Glutamatergic neuron (in vitro differentiated cells): ENCODE results near the gene BCKDHA. TPM values are rescaled to one million over a fixed set of nuclear protein-coding genes. Genes with fewer than 3 reads are reported as not detected.

ENCODE experiments used
- DNase-seq: peaks from one replicate; pipeline ENCODE4 v3.0.0; 2022
- H3K27ac Mint-ChIP-seq: one replicate; pipeline ENCODE4 v1.8.0; 2020; ENCODE audit warnings: mild to moderate bottlenecking, mixed read lengths, inconsistent platforms; ENCODE audit not compliant: unreplicated experiment
- H3K27me3 Mint-ChIP-seq: one replicate; pipeline ENCODE4 v1.8.0; 2020; ENCODE audit warnings: mild to moderate bottlenecking, moderate library complexity, mixed read lengths, inconsistent platforms; ENCODE audit not compliant: unreplicated experiment
- H3K36me3 Mint-ChIP-seq: one replicate; pipeline ENCODE4 v1.8.0; 2020; ENCODE audit warnings: mild to moderate bottlenecking, mixed read lengths, inconsistent platforms; ENCODE audit not compliant: unreplicated experiment
- H3K4me1 Mint-ChIP-seq: one replicate; pipeline ENCODE4 v1.8.0; 2020; ENCODE audit warnings: mild to moderate bottlenecking, low read depth, mixed read lengths, inconsistent platforms; ENCODE audit not compliant: unreplicated experiment
- H3K4me3 Mint-ChIP-seq: one replicate; pipeline ENCODE4 v1.8.0; 2020; ENCODE audit warnings: mild to moderate bottlenecking, mixed read lengths, inconsistent platforms; ENCODE audit not compliant: unreplicated experiment
- H3K9me3 Mint-ChIP-seq: one replicate; pipeline ENCODE4 v1.8.0; 2020; ENCODE audit warnings: mild to moderate bottlenecking, moderate library complexity, mixed read lengths, inconsistent platforms; ENCODE audit not compliant: unreplicated experiment
- CTCF ChIP-seq: fragments of 200-600 bp; sonication (generic); IDR thresholded peaks from one replicate; pipeline ENCODE4 v1.5.0; 2021; ENCODE audit not compliant: partially characterized antibody, unreplicated experiment
- total RNA-seq: library from RNA; stranded (reverse); fragmentation: NEBNext Ultra II Directional; extraction: Animal tissue kit (Norgen Biotek cat#: 25700); gene quantifications from one replicate; pipeline ENCODE4 v1.2.1, GENCODE V29; 2021; ENCODE audit not compliant: unreplicated experiment

Gene BCKDHA
- total RNA-seq, 1 donor from 2014 or later = 11.0 TPM

- Mint-ChIP-seq H3K4me1 (peaks cover 20% of the 10 kb centered on the region), H3K4me3 (peak overlapping the region; percentile 97), H3K36me3 (no peaks in the 10 kb centered on the region), H3K9me3 (peaks cover 11% of the 10 kb centered on the region), H3K27ac (peak overlapping the region; percentile 99), H3K27me3 (peaks cover 6% of the 10 kb centered on the region)
- no peak for DNase-seq
- TF ChIP-seq CTCF = no peak
These were observed 980 bp downstream of the BCKDHA start for GRCh38 chr19:41398598-41398997.

- H3K4me3 Mint-ChIP-seq = peak overlapping the region; percentile 97
- H3K27me3 Mint-ChIP-seq = peaks cover 6% of the 10 kb centered on the region
- peaks cover 9% of the 10 kb centered on the region for H3K9me3 Mint-ChIP-seq
- no peak for TF ChIP-seq CTCF
- peak overlapping the region; percentile 99 for H3K27ac Mint-ChIP-seq
- DNase-seq = no peak
- H3K36me3 Mint-ChIP-seq = no peaks in the 10 kb centered on the region
- peaks cover 20% of the 10 kb centered on the region for H3K4me1 Mint-ChIP-seq
These were observed 1.5 kb downstream of the BCKDHA start for GRCh38 chr19:41399091-41399490.

GRCh38 chr19:41399525-41399924 lies 1.9 kb downstream of the BCKDHA start:
- DNase-seq = no peak
- Mint-ChIP-seq H3K27ac (no peak overlapping the region), H3K4me3 (peak overlapping the region; percentile 45), H3K4me1 (peaks cover 20% of the 10 kb centered on the region), H3K9me3 (peaks cover 9% of the 10 kb centered on the region), H3K27me3 (peaks cover 6% of the 10 kb centered on the region), H3K36me3 (no peaks in the 10 kb centered on the region)
- no peak for TF ChIP-seq CTCF

- Mint-ChIP-seq H3K27ac (no peak overlapping the region), H3K27me3 (peaks cover 6% of the 10 kb centered on the region), H3K36me3 (no peaks in the 10 kb centered on the region), H3K9me3 (peaks cover 8% of the 10 kb centered on the region), H3K4me1 (peaks cover 13% of the 10 kb centered on the region), H3K4me3 (no peak overlapping the region)
- TF ChIP-seq CTCF = no peak
- DNase-seq = no peak
These were observed 3.9 kb downstream of the BCKDHA start for GRCh38 chr19:41401483-41401882.

GRCh38 chr19:41402010-41402409 lies 4.4 kb downstream of the BCKDHA start:
- no peak for DNase-seq
- no peak for TF ChIP-seq CTCF
- Mint-ChIP-seq H3K27ac (no peak overlapping the region), H3K4me1 (peaks cover 12% of the 10 kb centered on the region), H3K4me3 (no peak overlapping the region), H3K9me3 (peaks cover 7% of the 10 kb centered on the region), H3K27me3 (peaks cover 6% of the 10 kb centered on the region), H3K36me3 (no peaks in the 10 kb centered on the region)
